ENCODE data around the gene ATP8A2.

DNA sequence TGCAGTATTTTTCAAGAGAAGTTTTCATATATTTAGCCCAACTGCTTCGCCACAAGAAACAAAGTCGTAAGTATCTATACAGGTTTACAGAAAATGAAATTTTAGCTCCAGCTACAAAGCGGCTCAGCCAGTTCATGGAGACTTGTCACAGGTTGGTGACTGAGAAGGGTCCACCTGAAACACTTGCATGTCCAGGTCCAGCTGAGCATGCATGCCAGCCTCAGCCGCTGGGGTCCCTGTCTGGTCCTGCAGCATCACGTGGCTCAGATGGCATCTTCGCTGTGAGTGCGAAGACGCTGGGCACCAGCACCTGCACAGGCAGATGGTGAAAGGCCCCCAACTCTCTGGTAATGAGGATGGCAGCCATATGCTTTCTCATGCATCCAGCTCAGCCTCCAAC lies 616.2 kb downstream of the ATP8A2 start:
- TF ChIP-seq, protein P1, sequence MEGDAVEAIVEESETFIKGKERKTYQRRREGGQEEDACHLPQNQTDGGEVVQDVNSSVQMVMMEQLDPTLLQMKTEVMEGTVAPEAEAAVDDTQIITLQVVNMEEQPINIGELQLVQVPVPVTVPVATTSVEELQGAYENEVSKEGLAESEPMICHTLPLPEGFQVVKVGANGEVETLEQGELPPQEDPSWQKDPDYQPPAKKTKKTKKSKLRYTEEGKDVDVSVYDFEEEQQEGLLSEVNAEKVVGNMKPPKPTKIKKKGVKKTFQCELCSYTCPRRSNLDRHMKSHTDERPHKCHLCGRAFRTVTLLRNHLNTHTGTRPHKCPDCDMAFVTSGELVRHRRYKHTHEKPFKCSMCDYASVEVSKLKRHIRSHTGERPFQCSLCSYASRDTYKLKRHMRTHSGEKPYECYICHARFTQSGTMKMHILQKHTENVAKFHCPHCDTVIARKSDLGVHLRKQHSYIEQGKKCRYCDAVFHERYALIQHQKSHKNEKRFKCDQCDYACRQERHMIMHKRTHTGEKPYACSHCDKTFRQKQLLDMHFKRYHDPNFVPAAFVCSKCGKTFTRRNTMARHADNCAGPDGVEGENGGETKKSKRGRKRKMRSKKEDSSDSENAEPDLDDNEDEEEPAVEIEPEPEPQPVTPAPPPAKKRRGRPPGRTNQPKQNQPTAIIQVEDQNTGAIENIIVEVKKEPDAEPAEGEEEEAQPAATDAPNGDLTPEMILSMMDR (conservative IDR thresholded peaks at IDR 0.05; ENCODE audit: low read depth, low read length) = no peak
- TF ChIP-seq CEBPB (IDR thresholded peaks at IDR 0.05; ENCODE audit: low read depth, low read length) (no peak), RAD21 (IDR thresholded peaks at IDR 0.05; ENCODE audit: low read length) (no peak), MXI1 (IDR thresholded peaks at IDR 0.05; ENCODE audit: borderline replicate concordance, low read depth, low read length) (no peak)
